ENCODE measurements around the gene GNG13.
"Not testable (repeated sequence)": the region's sequence is repeated elsewhere in the genome, so short reads cannot be mapped to it uniquely, and the experiment has no call there.

The GNG13 gene

DNA sequence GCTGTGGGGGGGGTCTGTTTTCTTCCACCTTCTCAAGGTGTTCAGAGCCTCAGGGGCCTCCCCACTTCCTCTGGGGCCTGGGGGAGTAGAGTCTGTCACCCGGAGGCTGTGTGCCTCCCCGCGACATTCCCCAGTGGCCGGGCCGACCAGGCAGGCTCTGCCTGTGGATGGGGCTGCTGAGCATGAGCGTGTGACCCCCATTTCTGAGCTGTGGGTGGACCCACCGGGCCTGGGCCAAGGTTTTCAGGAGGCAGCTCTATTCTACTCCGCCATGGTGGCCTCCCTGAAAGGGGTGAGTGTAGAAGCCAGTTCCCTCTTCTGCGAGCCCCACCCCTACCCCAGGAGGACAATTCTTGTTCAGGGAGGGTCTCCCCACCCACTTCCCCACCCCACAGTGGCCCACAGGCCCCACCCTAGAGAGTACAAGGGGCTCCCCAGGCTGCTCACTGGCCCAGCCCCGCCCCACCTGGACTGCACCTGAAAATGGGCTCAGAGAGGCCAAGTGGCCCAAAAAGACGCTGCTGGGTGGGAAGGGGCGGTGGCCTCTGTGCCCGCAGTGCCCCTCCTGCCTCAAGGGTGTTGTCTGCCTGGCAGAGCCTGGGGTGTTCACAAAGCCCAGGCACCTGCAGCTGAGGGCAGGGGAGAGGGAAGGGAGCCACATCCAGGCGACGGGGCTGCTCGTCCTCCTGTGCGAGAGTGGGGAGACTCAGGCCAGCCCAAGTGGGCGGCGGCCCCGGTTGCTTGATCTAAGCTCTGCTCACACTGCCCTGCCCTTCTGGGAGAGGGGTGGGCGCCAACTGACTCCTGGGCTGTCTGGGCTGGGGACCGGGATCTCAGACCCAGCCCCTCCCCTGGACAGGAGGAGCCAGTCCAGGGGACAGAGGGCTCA is 38.7 kb downstream of the GNG13 start:
- DNase-seq (ENCODE audit: low read depth in 2 of 2) = no peak

DNA sequence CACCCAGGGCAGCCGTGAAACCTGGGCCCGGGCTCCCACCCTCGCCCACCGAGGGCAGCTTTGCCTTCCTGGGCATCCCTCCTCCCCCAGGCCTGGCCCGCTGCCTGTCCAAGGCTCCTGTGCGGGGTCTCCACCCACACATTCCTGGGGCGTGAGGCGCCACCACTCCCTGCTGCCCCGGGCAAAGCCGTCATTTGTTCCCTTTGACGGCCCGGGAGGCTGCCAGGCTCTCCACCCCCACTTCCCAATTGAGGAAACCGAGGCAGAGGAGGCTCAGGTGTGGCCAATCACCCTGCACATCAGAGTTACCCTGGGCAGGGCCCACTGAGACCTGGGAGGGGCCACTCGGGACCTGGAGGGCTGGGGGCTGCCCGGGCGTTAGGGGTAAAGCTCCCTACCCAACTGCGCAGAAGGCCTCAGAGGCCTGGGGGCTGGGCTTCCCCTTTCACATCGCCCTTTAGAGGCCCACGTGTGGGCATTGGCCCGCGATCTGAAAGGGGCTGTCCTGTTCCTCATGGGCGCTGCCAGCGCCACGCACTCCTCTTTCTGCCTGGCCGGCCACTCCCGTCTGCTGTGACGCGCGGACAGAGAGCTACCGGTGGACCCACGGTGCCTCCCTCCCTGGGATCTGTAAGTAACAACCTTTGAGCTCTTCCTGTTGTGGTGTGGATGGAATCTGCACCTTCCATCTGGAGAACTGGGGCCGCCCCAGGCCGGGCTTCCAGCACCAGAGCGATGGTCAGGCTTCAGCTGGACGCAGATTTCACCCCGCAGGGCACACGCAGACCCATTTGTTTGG is 39.8 kb downstream of the GNG13 start, which contains the start of gene MSLN:
TSS of gene MSLN (plus strand) at position 190 of the 799 bp plus-strand sequence. CDS start 1,947 bp downstream, outside the sequence.
- DNase-seq (ENCODE audit: low read depth in 2 of 2) = no peak

DNA sequence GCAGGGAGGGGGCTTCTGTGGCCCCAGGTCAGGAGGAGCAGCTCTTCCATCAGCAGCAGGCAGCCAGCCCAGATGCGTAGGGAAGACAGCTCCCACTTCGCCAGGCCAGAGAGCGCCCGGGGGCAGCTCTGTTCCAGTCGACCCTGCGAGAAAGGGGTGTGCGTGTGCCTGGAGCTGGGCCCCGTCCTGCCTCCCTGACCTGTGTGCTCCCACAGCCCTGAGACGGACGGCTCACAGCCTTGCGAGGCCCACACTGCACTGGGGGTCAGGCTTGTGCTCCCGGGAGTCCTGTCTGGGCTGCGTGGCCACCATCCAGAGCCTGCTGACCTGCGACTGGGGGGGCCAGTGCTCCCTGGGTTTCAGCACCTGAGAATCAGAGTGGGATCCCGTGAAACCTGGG is 40.5 kb downstream of the GNG13 start:
- no peak for DNase-seq (ENCODE audit: low read depth in 2 of 2)

DNA sequence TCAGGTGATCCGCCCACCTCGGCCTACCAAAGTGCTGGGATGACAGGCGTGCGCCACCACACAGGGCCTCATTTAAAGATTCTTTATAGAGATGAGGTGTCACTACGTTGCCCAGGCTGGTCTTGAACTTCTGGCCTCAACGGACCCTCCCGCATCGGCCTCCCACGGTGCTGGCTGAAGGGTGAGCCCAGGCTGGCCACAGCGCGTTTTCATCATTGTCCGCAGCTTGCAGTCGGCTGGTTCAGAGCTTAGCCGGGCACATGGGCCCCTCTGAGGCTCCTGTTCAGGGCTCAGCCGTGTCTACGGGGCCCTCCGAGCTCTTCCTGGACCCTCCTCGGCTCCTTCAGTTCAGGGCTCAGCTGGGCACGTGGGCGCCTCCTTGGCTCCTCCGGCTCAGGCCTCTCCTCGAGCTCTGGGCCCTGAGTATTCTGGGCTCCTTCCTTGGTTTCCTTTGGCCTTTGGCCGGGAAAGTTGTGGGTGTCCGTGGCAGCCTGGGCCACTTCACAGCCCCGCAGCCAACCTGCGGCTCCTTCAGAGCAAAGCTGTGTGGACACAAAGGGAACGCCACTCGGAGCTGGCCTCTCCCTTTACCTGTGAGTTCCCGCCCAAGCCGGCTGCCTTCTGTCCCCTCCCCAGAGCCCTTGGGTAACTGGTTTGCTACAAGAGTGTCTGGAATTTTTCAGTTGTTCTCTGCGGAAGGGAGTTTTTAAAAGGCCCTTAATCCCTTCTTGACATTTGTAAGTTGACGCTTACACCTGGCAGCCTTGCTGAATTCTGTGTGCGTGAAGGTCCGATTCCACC is 41.2 kb downstream of the GNG13 start:
- no peak for DNase-seq (ENCODE audit: low read depth in 2 of 2)

DNA sequence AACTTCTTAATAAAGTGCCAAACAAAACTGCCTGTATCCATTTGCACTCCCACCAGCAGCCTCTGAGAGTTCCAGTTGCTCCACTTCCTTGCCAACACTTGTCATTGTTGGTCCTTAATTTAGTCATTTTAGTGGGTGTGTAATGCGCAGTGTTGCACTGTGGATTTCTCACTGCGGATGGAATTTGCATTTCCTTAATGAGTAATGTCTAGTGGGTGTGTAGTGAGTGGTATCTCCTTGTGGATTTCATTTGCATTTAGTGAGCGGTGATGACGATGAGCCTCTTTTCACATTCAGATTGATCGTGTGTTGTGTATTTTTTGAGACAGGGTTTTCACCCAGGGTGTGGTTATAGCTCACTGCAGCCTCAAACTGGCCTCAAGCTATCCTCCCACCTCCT is 44.1 kb downstream of the GNG13 start:
- no peak for DNase-seq (ENCODE audit: low read depth in 2 of 2)

DNA sequence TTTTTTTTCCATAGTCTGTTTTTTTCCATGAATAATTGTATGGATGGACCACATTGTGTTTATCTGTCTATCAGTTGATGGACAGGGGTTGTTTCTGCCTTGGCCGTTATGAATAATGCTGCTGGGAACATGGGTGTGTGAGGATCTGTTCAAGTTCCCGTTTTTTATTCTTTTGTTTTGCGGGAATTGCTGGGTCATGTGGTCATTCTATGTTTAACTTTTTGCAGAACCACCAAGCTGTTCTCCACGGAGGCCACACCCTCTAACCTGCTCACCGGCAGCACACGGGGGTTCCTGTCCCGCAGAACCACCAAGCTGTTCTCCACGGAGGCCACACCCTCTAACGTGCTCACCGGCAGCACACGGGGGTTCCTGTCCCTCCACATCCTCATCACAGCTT is 45.9 kb downstream of the GNG13 start:
- DNase-seq (ENCODE audit: low read depth in 2 of 2) = no peak

DNA sequence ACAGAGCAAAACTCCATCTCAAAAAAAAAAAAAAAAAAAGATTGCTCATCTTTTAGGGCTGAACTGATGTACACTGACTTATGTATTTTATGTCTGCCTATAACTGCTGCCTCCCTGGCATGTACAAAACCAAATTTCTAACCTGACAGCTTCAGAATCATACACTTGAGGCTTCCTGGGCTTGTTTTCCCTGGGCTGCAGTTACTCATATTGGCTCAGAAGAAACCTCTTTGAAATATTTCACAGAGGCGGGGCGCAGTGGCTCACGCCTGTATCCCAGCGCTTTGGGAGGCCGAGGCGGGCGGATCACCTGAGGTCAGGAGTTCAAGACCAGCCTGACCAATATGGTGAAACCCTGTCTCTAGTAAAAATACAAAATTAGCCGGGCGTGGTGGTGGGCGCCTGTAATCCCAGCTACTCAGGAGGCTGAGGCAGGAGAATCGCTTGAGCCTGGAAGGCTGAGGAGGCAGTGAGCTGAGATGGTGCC is 46.4 kb downstream of the GNG13 start:
- not testable (repeated sequence) for DNase-seq (ENCODE audit: low read depth in 2 of 2)

DNA sequence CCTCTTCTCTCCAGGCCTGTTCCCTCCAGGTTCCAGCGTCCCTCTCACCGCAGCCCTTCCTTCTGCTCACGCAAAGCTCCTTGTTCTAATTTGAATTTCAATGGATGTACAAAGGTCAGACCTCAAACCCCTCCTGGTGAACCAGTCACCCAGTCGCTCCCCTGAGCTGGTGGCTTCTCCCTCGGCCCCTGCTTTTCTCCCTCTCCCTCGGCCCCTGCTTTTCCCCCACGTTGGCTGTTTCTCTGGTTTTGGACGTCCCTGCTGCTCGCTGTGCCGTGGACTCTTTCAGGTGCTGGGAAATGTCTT is 48.6 kb downstream of the GNG13 start:
- no peak for DNase-seq (ENCODE audit: low read depth in 2 of 2)

DNA sequence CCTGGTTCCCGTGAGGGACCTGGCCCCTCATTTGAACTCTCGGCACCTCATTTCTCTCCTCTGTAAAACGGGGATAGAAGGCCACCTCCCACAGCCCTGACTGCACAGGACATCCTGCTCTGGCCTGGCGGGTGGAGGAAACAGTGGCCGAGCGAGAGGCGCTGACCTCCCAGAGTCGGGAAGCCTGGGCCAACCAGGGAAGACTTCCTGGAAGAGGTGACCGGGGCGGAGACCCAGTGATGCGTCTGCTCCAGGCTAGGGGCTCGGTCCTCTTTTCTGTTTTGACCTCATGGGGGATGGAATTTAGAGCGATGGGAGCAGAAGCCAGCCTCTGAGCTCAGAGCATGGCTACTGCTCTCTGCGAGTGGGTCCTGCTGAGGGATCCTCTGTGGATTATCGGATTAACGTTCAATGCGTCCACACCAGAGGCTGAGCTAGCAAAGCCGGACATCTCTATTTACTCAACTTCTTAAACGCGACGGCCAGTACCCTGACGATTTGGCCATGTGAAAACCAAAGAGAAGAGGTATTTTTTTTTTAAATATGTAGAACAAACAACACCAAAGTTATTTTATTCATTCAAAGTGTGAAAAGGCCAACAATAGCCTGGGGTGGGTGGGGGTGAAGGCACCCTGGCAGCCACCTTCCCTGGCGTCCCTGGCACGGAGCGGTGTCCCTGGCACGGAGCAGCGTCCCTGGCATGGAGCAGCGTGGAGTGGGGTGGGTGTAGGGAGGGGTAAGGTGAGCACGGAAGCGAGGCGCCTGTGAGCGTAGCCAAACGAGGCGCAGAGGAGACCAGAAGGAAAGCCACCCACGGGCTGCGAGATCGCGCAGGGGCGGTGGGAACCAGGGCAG is 49.2 kb downstream of the GNG13 start:
- DNase-seq (ENCODE audit: low read depth in 2 of 2) = no peak

DNA sequence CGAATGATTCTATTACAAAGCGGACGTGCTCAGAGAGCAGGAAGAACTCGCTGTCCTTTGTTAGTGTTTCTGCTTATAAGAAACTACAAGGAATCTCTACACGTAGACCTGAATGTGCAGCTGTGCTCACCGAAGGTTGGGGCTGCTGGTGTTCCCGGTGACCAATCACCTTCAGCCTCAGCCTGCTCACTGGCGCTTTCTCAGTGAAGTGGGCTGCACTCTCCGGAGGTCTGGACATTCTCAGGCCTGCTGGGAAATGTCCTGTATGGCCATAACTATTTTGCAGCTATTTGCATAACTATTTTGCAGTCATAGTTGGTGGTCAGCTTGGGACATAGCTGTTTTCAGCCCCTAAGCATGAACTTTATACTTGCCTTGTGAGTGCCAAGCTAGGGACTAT is 50.0 kb downstream of the GNG13 start:
- no peak for DNase-seq (ENCODE audit: low read depth in 2 of 2)

DNA sequence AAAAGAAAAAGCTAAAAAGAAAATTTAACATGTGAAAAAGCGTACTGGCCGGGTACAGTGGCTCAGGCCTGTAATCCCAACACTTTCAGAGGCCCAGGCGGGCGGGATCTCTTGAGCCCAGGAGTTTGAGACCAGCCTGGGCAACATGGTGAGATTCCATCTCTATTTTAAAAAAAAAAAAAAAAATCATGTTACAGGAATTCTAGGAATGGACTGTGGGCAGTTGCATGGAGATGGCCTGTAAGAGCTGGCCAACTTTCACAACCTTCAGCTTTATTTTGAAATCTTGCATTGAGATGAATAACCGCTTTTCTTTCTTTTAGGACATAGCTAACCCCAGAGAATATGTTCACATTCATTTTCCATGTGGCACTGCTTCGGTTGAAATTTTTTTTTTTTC is 51.5 kb downstream of the GNG13 start:
- DNase-seq (ENCODE audit: low read depth in 2 of 2) = no peak

All from stimulated activated CD8-positive, alpha-beta memory T cell treated with anti-CD3 and anti-CD28 coated beads, Interleukin-7, amount 100 ng/mL, for 4 hours (primary cell).